OCI-LY7 (cell line): ENCODE measurements around the gene OGDH. TPM values are rescaled to one million over a fixed set of nuclear protein-coding genes. Genes with fewer than 3 reads are reported as not detected.

Experiments used
- BruUV-seq: library from RNA; stranded (reverse); fragments of 400-500 nt; replicated peaks from 2 replicates; lab custom pipeline; 2021; lab: Mats Ljungman, UMichigan
- CTCF ChIA-PET: fragments of 300-600 bp; sonication (Branson Sonifier 250); formaldehyde crosslinking; loops from one replicate; lab custom pipeline; 2022; ENCODE audit warnings: antibody characterized with exemption; ENCODE audit not compliant: unreplicated experiment; lab: Charles Lee
- POLR2A ChIA-PET: fragments of 300-600 bp; sonication (Branson Sonifier 250); formaldehyde crosslinking; loops from one replicate; lab custom pipeline; 2022; ENCODE audit warnings: antibody characterized with exemption; lab: Charles Lee
- DNase-seq: peaks from one replicate; pipeline ENCODE4 v3.0.0-alpha.2; 2015; ENCODE audit warnings: low spot score
- H2AFZ ChIP-seq: fragments of 200-600 bp; sonication (generic), shearing (Covaris generic); 2 replicates; pipeline ENCODE4 v1.6.1; 2014; ENCODE audit warnings: mild to moderate bottlenecking, antibody characterized with exemption, low read length, moderate library complexity
- H3K27ac ChIP-seq: fragments of 200-600 bp; sonication (generic); 2 replicates; pipeline ENCODE4 v1.5.1; 2014; ENCODE audit warnings: mixed run types, low read depth, mild to moderate bottlenecking, moderate library complexity, low read length, inconsistent platforms; ENCODE audit not compliant: poor library complexity, severe bottlenecking
- H3K36me3 ChIP-seq: fragments of 200-600 bp; sonication (generic); 2 replicates; pipeline ENCODE4 v1.6.1; 2014; ENCODE audit warnings: mild to moderate bottlenecking, antibody characterized with exemption, low read length, moderate library complexity, mixed read lengths; ENCODE audit not compliant: insufficient read depth
- H3K4me1 ChIP-seq: fragments of 200-600 bp; sonication (generic); 2 replicates; pipeline ENCODE4 v1.5.1; 2014; ENCODE audit warnings: mild to moderate bottlenecking, low read length; ENCODE audit not compliant: insufficient read depth, poor library complexity, severe bottlenecking
- H3K4me2 ChIP-seq: fragments of 200-600 bp; sonication (generic); 2 replicates; pipeline ENCODE4 v1.6.1; 2014; ENCODE audit warnings: mild to moderate bottlenecking, low read length
- H3K4me3 ChIP-seq: fragments of 200-600 bp; sonication (generic); 2 replicates; pipeline ENCODE4 v1.5.1; 2014; ENCODE audit warnings: mild to moderate bottlenecking, low read depth, low read length; ENCODE audit not compliant: poor library complexity, severe bottlenecking
- H3K79me2 ChIP-seq: fragments of 200-600 bp; sonication (generic); 2 replicates; pipeline ENCODE4 v1.6.1; 2016; ENCODE audit warnings: low read depth, mild to moderate bottlenecking, low read length, moderate library complexity, mixed read lengths; ENCODE audit not compliant: insufficient read depth
- H3K9me2 ChIP-seq: fragments of 200-600 bp; sonication (generic); 2 replicates; pipeline ENCODE4 v1.6.1; 2016; ENCODE audit warnings: mild to moderate bottlenecking, low read length, mixed read lengths; ENCODE audit not compliant: insufficient read depth
- H3K9me3 ChIP-seq: fragments of 200-600 bp; sonication (generic); 2 replicates; pipeline ENCODE4 v1.6.1; 2014; ENCODE audit warnings: mild to moderate bottlenecking, mixed run types, low read length, mixed read lengths
- H4K20me1 ChIP-seq: fragments of 200-600 bp; sonication (generic); 2 replicates; pipeline ENCODE4 v1.6.1; 2014; ENCODE audit warnings: mild to moderate bottlenecking, antibody characterized with exemption, low read length, moderate library complexity, mixed read lengths; ENCODE audit not compliant: insufficient read depth
- EZH2phosphoT487 ChIP-seq: fragments of 200-600 bp; sonication (generic); IDR thresholded peaks from 2 replicates; pipeline ENCODE4 v1.6.1; 2018; ENCODE audit warnings: low read depth, borderline replicate concordance, mild to moderate bottlenecking, mixed run types, antibody characterized with exemption, low read length, moderate library complexity, mixed read lengths
- intact Hi-C: fragments of 100-400 bp; cut with micrococcal nuclease; formaldehyde crosslinking; loops from one replicate; pipeline ENCODE4 v1.10.0; 2022; ENCODE audit not compliant: unreplicated experiment
- total RNA-seq, 2 experiments: library from RNA; depleted of rRNA in 1 of 2; stranded (reverse); fragments of >200 nt in 1 of 2; shearing (Covaris generic) in 1 of 2; gene quantifications; 2 replicates each; pipeline ENCODE4 v1.2.3, GENCODE V29; 2014 to 2022
- TF ChIP-seq, protein P1 (sequence below): fragments of 200-600 bp; sonication (generic); conservative IDR thresholded peaks from 2 replicates; pipeline ENCODE4 v1.5.1; 2014; ENCODE audit warnings: mild to moderate bottlenecking, antibody characterized with exemption, low read length, moderate library complexity, mixed read lengths

The OGDH gene
- total RNA-seq, 2 experiments from 2014 or later, result 47.6 to 70.9 TPM

DNA sequence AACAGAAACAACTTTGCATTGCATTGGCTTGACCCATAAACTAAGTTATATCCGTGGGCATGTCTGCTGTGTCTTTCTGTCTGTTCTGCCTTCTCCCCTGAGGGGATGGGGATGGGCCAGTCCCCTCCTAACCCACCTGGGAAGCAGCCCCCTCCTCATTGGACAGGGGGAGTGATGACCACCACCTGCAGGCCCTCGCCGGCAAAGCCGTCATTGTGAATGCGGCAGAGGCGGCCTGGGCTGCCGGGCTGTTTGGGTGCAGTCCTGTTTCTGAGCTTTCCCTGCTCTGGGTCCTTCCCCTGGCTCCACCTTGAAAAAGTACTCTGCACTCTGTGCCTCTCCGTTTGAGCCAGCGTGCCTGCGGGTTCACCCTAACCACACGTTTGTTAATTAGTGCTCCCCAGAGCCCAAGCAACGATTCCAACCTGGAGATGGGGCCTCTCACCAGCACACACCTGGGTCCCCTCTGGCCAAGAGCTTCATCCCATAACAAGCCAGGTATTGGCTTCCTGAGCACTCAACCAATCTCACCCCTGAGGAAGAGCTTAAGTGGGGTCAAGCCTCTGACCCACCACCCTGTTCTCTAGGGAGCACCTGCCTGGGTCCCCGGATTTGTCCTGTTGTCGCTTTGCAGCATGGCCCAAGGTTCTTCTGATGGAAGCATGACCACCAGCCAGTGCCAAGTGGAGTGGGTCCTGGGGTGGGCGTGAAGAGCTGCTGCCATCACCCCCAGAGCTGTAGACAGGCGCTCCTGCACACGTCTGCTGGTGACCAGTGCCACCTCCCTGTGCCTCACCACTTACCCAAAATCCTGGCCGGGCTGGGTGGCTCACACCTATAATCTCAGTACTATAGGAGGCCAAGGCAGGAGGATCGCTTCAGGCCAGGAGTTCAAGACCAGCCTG, 102.8 kb downstream of the OGDH start:
- BruUV-seq, result no TSS peak
- Histone ChIP-seq H3K4me3 (no peak overlapping the region), H3K9me2 (no peaks in the 10 kb centered on the region), H3K27ac (no peak overlapping the region), H3K4me1 (no peaks in the 10 kb centered on the region), H3K4me2 (no peak overlapping the region), H3K9me3 (no peaks in the 10 kb centered on the region), H3K36me3 (peaks cover 25% of the 10 kb centered on the region), H3K79me2 (no peaks in the 10 kb centered on the region), H2AFZ (no peak overlapping the region), H4K20me1 (no peaks in the 10 kb centered on the region)
- ChIA-PET CTCF (no interaction called here), POLR2A (no interaction called here)
- intact Hi-C loops, result no loop called here
- DNase-seq, result no peak
- TF ChIP-seq EZH2phosphoT487, result no peak
- TF ChIP-seq, protein P1, sequence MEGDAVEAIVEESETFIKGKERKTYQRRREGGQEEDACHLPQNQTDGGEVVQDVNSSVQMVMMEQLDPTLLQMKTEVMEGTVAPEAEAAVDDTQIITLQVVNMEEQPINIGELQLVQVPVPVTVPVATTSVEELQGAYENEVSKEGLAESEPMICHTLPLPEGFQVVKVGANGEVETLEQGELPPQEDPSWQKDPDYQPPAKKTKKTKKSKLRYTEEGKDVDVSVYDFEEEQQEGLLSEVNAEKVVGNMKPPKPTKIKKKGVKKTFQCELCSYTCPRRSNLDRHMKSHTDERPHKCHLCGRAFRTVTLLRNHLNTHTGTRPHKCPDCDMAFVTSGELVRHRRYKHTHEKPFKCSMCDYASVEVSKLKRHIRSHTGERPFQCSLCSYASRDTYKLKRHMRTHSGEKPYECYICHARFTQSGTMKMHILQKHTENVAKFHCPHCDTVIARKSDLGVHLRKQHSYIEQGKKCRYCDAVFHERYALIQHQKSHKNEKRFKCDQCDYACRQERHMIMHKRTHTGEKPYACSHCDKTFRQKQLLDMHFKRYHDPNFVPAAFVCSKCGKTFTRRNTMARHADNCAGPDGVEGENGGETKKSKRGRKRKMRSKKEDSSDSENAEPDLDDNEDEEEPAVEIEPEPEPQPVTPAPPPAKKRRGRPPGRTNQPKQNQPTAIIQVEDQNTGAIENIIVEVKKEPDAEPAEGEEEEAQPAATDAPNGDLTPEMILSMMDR, result no peak

DNA sequence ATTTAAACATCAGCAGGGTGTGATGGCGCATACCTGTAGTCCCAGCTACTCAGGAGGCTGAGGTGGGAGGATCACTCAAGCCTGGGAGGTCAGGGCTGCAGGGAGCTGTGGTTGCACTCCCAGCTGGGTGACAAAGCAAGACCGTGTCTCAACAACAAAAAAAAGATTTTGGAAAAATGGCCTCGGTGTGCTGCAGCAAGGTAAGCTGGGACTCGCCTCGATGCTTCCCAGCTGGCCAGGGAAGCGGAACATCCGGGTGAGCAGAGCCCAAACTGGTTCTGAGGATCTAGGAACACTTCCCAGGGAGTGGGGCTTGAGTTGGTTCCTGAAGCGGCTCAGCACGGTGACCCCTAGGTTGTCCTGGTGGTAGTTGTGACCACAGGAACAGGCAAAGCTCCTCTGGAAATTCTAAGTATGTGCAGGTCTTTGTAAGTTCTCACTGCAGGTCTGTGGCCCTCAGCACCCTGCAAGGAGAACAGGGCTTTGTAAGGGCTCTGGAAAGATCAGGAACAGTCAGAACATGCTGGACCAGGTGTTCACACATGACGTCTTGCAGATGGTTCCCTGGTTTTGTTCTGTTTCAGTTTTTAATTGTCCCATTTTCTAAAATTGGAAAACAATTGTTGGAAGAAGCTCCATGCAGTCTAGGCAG, 103.6 kb downstream of the OGDH start:
- no peak for DNase-seq
- POLR2A ChIA-PET, result interaction anchor here (1.4 kb wide), 1 partner anchor 71 kb away, joined by 3 read pairs; no protein-coding TSS in a partner anchor
- no peaks in the 10 kb centered on the region for H3K4me1 ChIP-seq
- intact Hi-C loops, result no loop called here
- no peaks in the 10 kb centered on the region for H3K79me2 ChIP-seq
- no TSS peak for BruUV-seq
- H3K9me2 ChIP-seq, result no peaks in the 10 kb centered on the region
- no peak overlapping the region for H3K4me2 ChIP-seq
- CTCF ChIA-PET, result no interaction called here
- no peak overlapping the region for H2AFZ ChIP-seq
- H3K27ac ChIP-seq, result no peak overlapping the region
- no peak overlapping the region for H3K4me3 ChIP-seq
- TF ChIP-seq, protein P1, result no peak
- no peak for TF ChIP-seq EZH2phosphoT487
- no peaks in the 10 kb centered on the region for H3K9me3 ChIP-seq
- peaks cover 25% of the 10 kb centered on the region for H3K36me3 ChIP-seq
- H4K20me1 ChIP-seq, result no peaks in the 10 kb centered on the region
